HepG2 (cell line): ENCODE data around the gene FRMD5. TPM values are rescaled to one million over a fixed set of nuclear protein-coding genes. Genes with fewer than 3 reads are reported as not detected.

Experiments
- ATAC-seq: fragments of 200-7000 bp; cut with Tn5 transposase; 3 replicates; pipeline ENCODE4 v1.9.1; 2020; ENCODE audit warnings: mild to moderate bottlenecking, moderate library complexity
- BruUV-seq: library from RNA; stranded (reverse); fragments of 400-500 nt; replicated peaks from 2 replicates; lab custom pipeline; 2021; lab: Mats Ljungman, UMichigan
- CTCF ChIA-PET: fragments of 300-600 bp; formaldehyde crosslinking; extraction: SDS; loops from one replicate; lab custom pipeline; 2021; ENCODE audit warnings: low total read pairs, inconsistent platforms, low intra/inter-chr PET ratio; lab: Yijun Ruan, JAX
- POLR2A ChIA-PET: fragments of 350-600 bp; sonication (Branson Sonifier 250); formaldehyde crosslinking; loops from one replicate; lab custom pipeline; 2020; ENCODE audit warnings: antibody characterized with exemption, inconsistent platforms; lab: Yijun Ruan, JAX
- DNase-seq: peaks from one replicate; pipeline ENCODE4 v3.0.0-alpha.2; 2015; ENCODE audit warnings: low spot score
- FAIRE-seq: peaks from 3 replicates; lab custom pipeline; 2011; peaks lifted over from hg19 to GRCh38; lab: Jason Lieb, UNC
- H2AFZ ChIP-seq: one replicate; pipeline ENCODE4 v1.6.1; 2011; ENCODE audit warnings: low read length, inconsistent platforms
- H3K27ac ChIP-seq: fragments of 300-600 bp; 3 replicates; pipeline ENCODE4 v1.8.0; 2011; ENCODE audit warnings: mixed run types, mild to moderate bottlenecking, mixed read lengths, low read length, inconsistent platforms; ENCODE audit not compliant: insufficient read depth; ENCODE audit errors: extremely low read length
- H3K27me3 ChIP-seq, 2 experiments: fragments of 200-600 bp in 1 of 2; 2 replicates in 1 of 2; 3 replicates in 1 of 2; pipeline versions ENCODE4 v1.6.0 to v1.8.0; 2011; ENCODE audit warnings: low read length in 2 of 2, mild to moderate bottlenecking in 2 of 2, moderate library complexity in 2 of 2, inconsistent platforms in 1 of 2; ENCODE audit not compliant: insufficient read depth in 2 of 2, control insufficient read depth in 1 of 2
- H3K36me3 ChIP-seq, 2 experiments: fragments of 200-600 bp in 1 of 2; replicated peaks in 1 of 2; 2 replicates in 1 of 2; 3 replicates in 1 of 2; pipeline versions ENCODE4 v1.5.1 to v1.8.0; 2011; ENCODE audit warnings: low read length in 2 of 2, inconsistent platforms in 1 of 2; ENCODE audit not compliant: insufficient read depth in 2 of 2, control insufficient read depth in 1 of 2
- H3K4me1 ChIP-seq: 2 replicates; pipeline ENCODE4 v1.5.1; 2012; ENCODE audit warnings: low read length, inconsistent platforms; ENCODE audit not compliant: insufficient read depth
- H3K4me2 ChIP-seq: 2 replicates; pipeline ENCODE4 v1.6.0; 2011; ENCODE audit warnings: low read depth, low read length, inconsistent platforms
- H3K4me3 ChIP-seq, 3 experiments: fragments of 200-600 bp in 1 of 3; sonication (generic), shearing (Covaris generic) in 1 of 3; replicated peaks in 1 of 3; 2 replicates each; pipeline ENCODE4 v1.5.1; 2011 to 2016; ENCODE audit warnings: low read length in 3 of 3, inconsistent platforms in 2 of 3, low read depth in 2 of 3, mild to moderate bottlenecking in 2 of 3, control low read depth in 1 of 3, mixed read lengths in 1 of 3; ENCODE audit not compliant: insufficient read depth in 1 of 3
- H3K79me2 ChIP-seq: one replicate; pipeline ENCODE4 v1.6.1; 2011; ENCODE audit warnings: low read length, inconsistent platforms; ENCODE audit not compliant: insufficient read depth
- H3K9ac ChIP-seq: 2 replicates; pipeline ENCODE4 v1.6.0; 2011; ENCODE audit warnings: mild to moderate bottlenecking, low read depth, low read length, inconsistent platforms; ENCODE audit not compliant: insufficient read depth
- H3K9me3 ChIP-seq: 2 replicates; pipeline ENCODE4 v1.5.1; 2012; ENCODE audit warnings: mild to moderate bottlenecking, low read length
- H4K20me1 ChIP-seq: 2 replicates; pipeline ENCODE4 v1.6.0; 2011; ENCODE audit warnings: inconsistent platforms, mild to moderate bottlenecking, low read length, moderate library complexity; ENCODE audit not compliant: insufficient read depth
- ARID2 ChIP-seq: sonication (generic); formaldehyde crosslinking; IDR thresholded peaks from 2 replicates; pipeline ENCODE4 v1.8.1; 2022; ENCODE audit warnings: mild to moderate bottlenecking, missing genetic modification reagents, borderline replicate concordance
- ARNTL ChIP-seq: sonication (generic); formaldehyde crosslinking; IDR thresholded peaks from 2 replicates; pipeline ENCODE4 v1.4.0; 2020; ENCODE audit warnings: mild to moderate bottlenecking, missing genetic modification reagents
- HES4 ChIP-seq: sonication (generic); formaldehyde crosslinking; IDR thresholded peaks from 2 replicates; pipeline ENCODE4 v1.9.0; 2021; ENCODE audit warnings: mild to moderate bottlenecking, missing genetic modification reagents, borderline replicate concordance
- NFE2 ChIP-seq: sonication (generic); formaldehyde crosslinking; IDR thresholded peaks from 2 replicates; pipeline ENCODE4 v1.4.0; 2020; ENCODE audit warnings: missing genetic modification reagents
- PCBP1 ChIP-seq: fragments of 200-400 bp; formaldehyde crosslinking; IDR thresholded peaks from 2 replicates; pipeline ENCODE4 v1.6.1; 2017; ENCODE audit warnings: mild to moderate bottlenecking, low read depth, low read length, borderline replicate concordance
- SOX6 ChIP-seq, 2 experiments: fragments of 450-650 bp in 1 of 2; sonication (generic) in 1 of 2; formaldehyde crosslinking in 1 of 2; IDR thresholded peaks; 2 replicates each; pipeline versions ENCODE4 v1.4.0 to v1.6.1; 2017 to 2020; ENCODE audit warnings: antibody characterized with exemption in 1 of 2, mild to moderate bottlenecking in 1 of 2, missing genetic modification reagents in 1 of 2
- STAG1 ChIP-seq: sonication (generic); formaldehyde crosslinking; IDR thresholded peaks from 2 replicates; pipeline ENCODE4 v1.4.0; 2020; ENCODE audit warnings: missing genetic modification reagents
- SUZ12 ChIP-seq: fragments of 150-350 bp; IDR thresholded peaks from 2 replicates; pipeline ENCODE4 v1.6.1; 2014; ENCODE audit warnings: low read depth, low read length
- TBL1XR1 ChIP-seq: fragments of 150-350 bp; IDR thresholded peaks from 2 replicates; pipeline ENCODE4 v1.6.1; 2014; ENCODE audit warnings: borderline replicate concordance, low read length; ENCODE audit not compliant: partially characterized antibody
- ZNF296 ChIP-seq: sonication (generic); formaldehyde crosslinking; conservative IDR thresholded peaks from 2 replicates; pipeline ENCODE4 v1.5.0; 2020; ENCODE audit warnings: mild to moderate bottlenecking, missing genetic modification reagents
- ZNF331 ChIP-seq: sonication (generic); formaldehyde crosslinking; IDR thresholded peaks from 2 replicates; pipeline ENCODE4 v1.4.0; 2020; ENCODE audit warnings: missing genetic modification reagents
- ZNF33B ChIP-seq: sonication (generic); formaldehyde crosslinking; IDR thresholded peaks from 2 replicates; pipeline ENCODE4 v1.5.1; 2020; ENCODE audit warnings: mild to moderate bottlenecking, missing genetic modification reagents
- ZNF7 ChIP-seq: IDR thresholded peaks from 2 replicates; pipeline ENCODE4 v1.6.1; 2016; ENCODE audit warnings: missing biosample characterization, missing genetic modification reagents
- WGBS: methylation state at CpG from one replicate; pipeline ENCODE4 v1.1.6; 2017; ENCODE audit warnings: low lambda C conversion rate; 5-methylcytosine and 5-hydroxymethylcytosine counted together
- in situ Hi-C: cut with HindIII; loops from 2 replicates; pipeline ENCODE4 v1.10.0; 2017; ENCODE audit warnings: low pct_unique_long_range_greater_than_20kb; ENCODE audit not compliant: extremely low pct_ligation_motif_present
- intact Hi-C: fragments of 100-400 bp; cut with micrococcal nuclease; formaldehyde crosslinking; loops from one replicate; pipeline ENCODE4 v1.10.0; 2022; ENCODE audit not compliant: unreplicated experiment
- polyA plus RNA-seq, 8 experiments: library from polyadenylated mRNA; depleted of rRNA in 3 of 8; stranded (reverse) in 7 of 8; unstranded in 1 of 8; fragments of >200 nt; fragmentation: Illumina TruSeq in 4 of 8; extraction: Trizol in 4 of 8; gene quantifications; 2 replicates each; pipeline versions ENCODE4 v1.2.1 to v1.2.3, GENCODE V29; 2011 to 2016; ENCODE audit warnings: low read depth in 4 of 8, missing spikeins in 1 of 8, mixed read lengths in 1 of 8; ENCODE audit not compliant: insufficient read depth in 1 of 8
- total RNA-seq, 5 experiments: library from RNA; depleted of rRNA; stranded (reverse); fragments of >200 nt; fragmentation: Illumina TruSeq; extraction: Trizol; gene quantifications; 2 replicates each; pipeline ENCODE4 v1.2.3, GENCODE V29; 2016; ENCODE audit warnings: low read depth in 1 of 5
- TF ChIP-seq, protein P1 (sequence below): IDR thresholded peaks from 2 replicates; pipeline ENCODE4 v1.6.1; 2018; ENCODE audit warnings: missing genetic modification reagents, mild to moderate bottlenecking, missing compliant biosample characterization
- TF ChIP-seq, protein P2 (sequence below): sonication (generic); formaldehyde crosslinking; IDR thresholded peaks from 2 replicates; pipeline ENCODE4 v1.5.0; 2020; ENCODE audit warnings: mild to moderate bottlenecking, missing genetic modification reagents, borderline replicate concordance

Gene FRMD5
- total and polyA plus RNA-seq, 2 of the 13 experiments (the other 11 are each of a cell fraction or from before 2014, with no cell fraction given) = 0.93 to 1.5 TPM

DNA sequence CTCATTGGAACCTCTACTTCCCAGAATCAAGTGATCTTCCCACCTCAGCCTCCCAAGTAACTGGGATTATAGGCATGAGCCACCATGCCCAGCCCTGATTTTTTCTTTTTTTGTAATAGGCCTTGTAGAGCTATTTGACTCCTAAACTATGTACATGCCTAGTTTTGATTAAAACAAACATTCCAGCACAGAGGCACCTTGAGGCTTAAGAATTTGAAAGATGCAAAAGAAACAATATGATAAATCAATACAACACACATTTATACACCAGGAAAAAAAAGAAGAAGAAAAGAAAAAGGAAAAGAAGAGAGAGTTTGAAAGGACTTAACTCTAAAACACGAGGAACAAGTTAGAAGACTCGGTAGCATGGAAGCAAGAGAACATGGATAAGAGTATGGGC is 13.9 kb upstream of the FRMD5 start (continued):
- no peak for TF ChIP-seq SUZ12
- TF ChIP-seq HES4 (CRISPR knock-in tag) = no peak
- TF ChIP-seq ARID2 (CRISPR knock-in tag) = no peak
- TF ChIP-seq PCBP1 = no peak
- no peak for TF ChIP-seq STAG1
- TF ChIP-seq NFE2 = no peak
- no peak for TF ChIP-seq ZNF33B (CRISPR knock-in tag)
- TF ChIP-seq ZNF296 (CRISPR knock-in tag) = no peak
- no peak for TF ChIP-seq ARNTL (CRISPR knock-in tag)
- TF ChIP-seq, all 625 proteins: peak for 0

DNA sequence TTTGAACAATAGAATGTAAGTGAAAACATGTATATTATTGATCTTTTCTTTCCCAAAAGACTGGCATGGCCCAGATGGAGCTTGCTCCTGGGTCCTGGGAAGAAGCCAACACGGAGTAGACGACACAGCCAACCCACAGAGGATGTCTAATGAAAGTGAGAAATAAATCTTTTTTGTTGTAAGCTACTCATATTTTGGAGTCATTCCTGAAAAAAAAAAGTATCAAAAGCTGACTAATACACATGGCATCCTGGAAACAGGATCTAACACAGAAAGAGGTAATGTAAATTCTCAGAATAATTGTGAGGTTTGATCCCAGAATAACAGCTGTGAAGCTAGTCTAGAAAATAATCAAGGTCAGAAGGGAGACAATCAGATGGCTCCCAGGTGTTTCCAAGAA is 12.6 kb upstream of the FRMD5 start:
- ChIA-PET POLR2A (no interaction called here), CTCF (no interaction called here)
- no peak for FAIRE-seq
- no peak overlapping the region for H3K4me3 ChIP-seq
- TF ChIP-seq, protein P1, sequence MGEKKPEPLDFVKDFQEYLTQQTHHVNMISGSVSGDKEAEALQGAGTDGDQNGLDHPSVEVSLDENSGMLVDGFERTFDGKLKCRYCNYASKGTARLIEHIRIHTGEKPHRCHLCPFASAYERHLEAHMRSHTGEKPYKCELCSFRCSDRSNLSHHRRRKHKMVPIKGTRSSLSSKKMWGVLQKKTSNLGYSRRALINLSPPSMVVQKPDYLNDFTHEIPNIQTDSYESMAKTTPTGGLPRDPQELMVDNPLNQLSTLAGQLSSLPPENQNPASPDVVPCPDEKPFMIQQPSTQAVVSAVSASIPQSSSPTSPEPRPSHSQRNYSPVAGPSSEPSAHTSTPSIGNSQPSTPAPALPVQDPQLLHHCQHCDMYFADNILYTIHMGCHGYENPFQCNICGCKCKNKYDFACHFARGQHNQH (CRISPR knock-in tag) = no peak
- no peak for TF ChIP-seq ZNF7 (CRISPR knock-in tag)
- TF ChIP-seq TBL1XR1 = no peak
- TF ChIP-seq SOX6 (IDR thresholded peaks at IDR 0.05) = no peak
- no peak for TF ChIP-seq SOX6 (CRISPR knock-in tag; IDR thresholded peaks at IDR 0.05)
- TF ChIP-seq ZNF331 (CRISPR knock-in tag) = no peak
- TF ChIP-seq, protein P2, sequence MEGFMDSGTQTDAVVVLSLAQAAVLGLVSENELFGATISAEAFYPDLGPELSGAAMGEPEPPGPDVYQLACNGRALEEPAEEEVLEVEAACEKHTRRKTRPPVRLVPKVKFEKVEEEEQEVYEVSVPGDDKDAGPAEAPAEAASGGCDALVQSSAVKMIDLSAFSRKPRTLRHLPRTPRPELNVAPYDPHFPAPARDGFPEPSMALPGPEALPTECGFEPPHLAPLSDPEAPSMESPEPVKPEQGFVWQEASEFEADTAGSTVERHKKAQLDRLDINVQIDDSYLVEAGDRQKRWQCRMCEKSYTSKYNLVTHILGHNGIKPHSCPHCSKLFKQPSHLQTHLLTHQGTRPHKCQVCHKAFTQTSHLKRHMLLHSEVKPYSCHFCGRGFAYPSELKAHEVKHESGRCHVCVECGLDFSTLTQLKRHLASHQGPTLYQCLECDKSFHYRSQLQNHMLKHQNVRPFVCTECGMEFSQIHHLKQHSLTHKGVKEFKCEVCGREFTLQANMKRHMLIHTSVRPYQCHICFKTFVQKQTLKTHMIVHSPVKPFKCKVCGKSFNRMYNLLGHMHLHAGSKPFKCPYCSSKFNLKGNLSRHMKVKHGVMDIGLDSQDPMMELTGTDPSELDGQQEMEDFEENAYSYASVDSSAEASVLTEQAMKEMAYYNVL = no peak
- intact Hi-C loops (no loop called here), in situ Hi-C loops (no loop called here)
- H4K20me1 ChIP-seq = no peaks in the 10 kb centered on the region
- BruUV-seq = no TSS peak
- H3K36me3 ChIP-seq = no peaks in the 10 kb centered on the region
- no peak overlapping the region for H2AFZ ChIP-seq
- WGBS = 6% methylated on average over 2 of the region's 2 CpGs
- peaks cover 0 to 6% of the 10 kb centered on the region in 2 experiments; a peak in 2 of 5 replicates for H3K27me3 ChIP-seq
- H3K9ac ChIP-seq = no peak overlapping the region
- H3K4me1 ChIP-seq = no peaks in the 10 kb centered on the region
- ATAC-seq = no peak
- no peak overlapping the region for H3K4me2 ChIP-seq
- no peaks in the 10 kb centered on the region for H3K9me3 ChIP-seq
- no peak for DNase-seq
- H3K27ac ChIP-seq = no peak overlapping the region
- H3K79me2 ChIP-seq = no peaks in the 10 kb centered on the region
